Skin of body (tissue), 2 donors: ENCODE data around the gene SOHLH2. TPM values are rescaled to one million over a fixed set of nuclear protein-coding genes. Genes with fewer than 3 reads are reported as not detected.

Source experiments
- DNase-seq: peaks from one replicate; lab custom pipeline; 2025; lab: John Stamatoyannopoulos, UW
- total RNA-seq: library from RNA; depleted of rRNA; stranded (reverse); fragments of >200 nt; gene quantifications from one replicate; pipeline ENCODE4 v1.2.3, GENCODE V29; 2014

SOHLH2 gene, protein sequence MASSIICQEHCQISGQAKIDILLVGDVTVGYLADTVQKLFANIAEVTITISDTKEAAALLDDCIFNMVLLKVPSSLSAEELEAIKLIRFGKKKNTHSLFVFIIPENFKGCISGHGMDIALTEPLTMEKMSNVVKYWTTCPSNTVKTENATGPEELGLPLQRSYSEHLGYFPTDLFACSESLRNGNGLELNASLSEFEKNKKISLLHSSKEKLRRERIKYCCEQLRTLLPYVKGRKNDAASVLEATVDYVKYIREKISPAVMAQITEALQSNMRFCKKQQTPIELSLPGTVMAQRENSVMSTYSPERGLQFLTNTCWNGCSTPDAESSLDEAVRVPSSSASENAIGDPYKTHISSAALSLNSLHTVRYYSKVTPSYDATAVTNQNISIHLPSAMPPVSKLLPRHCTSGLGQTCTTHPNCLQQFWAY
- total RNA-seq = not detected

- DNase-seq = no peak
These were observed at the start of gene SOHLH2 for GRCh38 chr13:36214163-36214921. Gene SOHLH2 (minus strand): TSS chr13:36214556. CDS start chr13:36214526, 30 bp downstream.

GRCh38 chr13:36261976-36262375 is 47.6 kb upstream of the SOHLH2 start:
- DNase-seq = no peak

DNA sequence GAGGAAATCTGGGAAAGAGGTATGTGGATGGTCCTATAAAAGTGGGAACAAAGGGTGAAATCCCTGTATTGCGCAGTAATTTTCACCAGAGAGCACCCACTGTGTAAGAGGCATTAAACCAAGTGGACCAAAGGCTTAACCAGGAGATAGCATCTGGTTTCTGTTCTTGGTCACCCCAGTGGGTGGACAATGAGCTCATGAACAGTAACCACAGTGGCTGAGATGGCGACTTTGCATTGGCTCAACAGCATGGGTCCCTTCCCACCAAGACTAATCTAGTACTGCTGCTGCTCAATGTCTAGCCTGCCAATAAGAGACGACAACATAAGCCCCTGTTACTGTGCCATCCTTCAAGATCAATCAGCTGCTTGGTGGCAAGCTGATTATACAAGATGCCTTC is 46.7 kb upstream of the SOHLH2 start:
- no peak for DNase-seq

DNA sequence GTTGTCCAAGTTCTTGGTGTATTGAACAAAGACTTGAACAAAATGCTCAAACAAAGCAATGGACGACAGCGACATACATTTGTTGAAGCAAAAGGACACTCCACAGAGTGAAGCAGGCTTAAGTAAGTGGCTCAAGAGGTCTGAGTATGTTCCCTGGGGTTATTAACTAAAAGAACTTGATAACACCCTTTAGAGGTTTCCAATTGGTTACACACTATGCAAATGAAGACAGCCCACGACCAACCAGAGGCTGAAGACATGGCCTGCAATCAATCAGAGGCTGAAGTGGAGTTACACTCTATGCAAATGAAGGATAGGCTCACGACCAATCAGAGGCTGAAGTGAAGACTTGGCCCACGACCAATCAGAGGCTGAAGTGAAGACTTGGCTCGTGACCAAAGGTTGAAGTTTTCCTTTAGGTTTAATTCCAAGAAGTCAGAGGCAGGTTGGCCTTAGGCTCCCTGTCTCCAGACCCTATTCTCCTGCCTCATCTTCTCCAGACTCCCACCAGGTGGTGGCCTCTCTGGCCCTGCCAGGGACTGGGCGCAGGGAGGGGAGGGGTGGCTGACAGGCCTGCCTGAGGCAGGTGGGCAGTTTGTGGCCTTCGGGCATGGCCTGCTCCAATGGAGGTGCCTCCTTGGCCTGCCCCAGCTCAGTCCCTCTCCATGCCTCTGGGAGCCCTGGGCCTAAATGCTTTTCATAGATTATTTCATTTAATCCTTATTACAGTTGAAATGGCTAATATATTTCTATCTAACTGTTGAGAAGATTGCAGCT is 45.2 kb upstream of the SOHLH2 start:
- no peak for DNase-seq

DNA sequence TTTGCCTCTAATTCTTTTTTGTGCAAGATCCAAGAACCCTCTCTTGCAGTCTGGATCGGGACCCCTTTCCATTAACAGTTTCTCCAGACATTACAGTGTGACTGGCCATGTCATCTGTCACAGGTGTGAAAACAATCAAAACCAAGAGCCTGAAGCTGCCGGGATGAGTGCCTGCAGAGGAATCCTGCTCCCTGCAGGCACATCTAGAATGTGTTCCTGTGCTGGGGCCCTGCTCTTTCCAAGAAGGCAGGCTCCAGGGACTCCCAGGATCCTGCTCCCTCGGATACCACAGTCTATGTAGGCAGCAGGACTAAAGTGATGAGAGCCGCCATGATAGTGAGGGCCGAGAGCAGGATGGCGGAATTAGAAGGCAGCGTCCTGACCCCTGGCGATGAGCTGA is 44.5 kb upstream of the SOHLH2 start:
- DNase-seq = no peak

DNA sequence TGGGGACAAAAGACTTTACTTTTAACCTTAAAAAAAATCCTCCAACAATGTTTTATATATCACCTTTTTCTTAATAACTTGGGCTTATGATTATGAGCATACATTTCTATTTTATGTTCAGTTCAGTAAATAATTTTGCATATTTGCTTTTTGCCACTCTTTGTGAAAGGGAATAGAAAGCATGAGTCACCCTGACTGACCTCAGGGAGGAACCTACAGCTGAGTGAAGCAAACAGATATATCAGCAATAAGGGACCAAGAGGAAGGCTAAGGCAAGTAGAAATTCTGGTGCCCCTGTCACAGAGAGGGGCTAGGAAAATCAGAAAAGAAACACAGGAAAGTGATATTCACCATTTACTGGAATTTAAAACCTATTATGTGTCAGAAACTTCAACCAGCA is 37.2 kb upstream of the SOHLH2 start:
- no peak for DNase-seq

GRCh38 chr13:36251017-36251416 is 36.7 kb upstream of the SOHLH2 start:
- DNase-seq = no peak

DNA sequence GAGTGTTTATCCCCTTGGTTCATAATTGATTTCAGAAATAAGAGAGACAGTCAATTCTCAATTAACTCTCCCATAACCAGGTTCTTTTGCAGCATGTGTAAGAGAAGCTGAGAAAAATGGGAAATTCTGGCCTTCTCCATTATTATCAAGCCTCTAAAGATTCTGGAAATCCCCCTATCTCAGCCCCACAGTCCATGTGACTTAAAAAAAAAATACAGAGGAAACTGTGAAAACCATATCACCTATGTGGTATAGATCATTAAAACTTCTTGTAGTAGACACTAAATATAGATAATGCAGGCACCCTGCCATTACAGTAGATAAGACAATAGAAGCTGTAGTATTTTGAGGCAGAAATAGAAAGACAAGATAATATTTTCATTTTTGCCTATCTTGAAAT is 34.3 kb upstream of the SOHLH2 start:
- DNase-seq = no peak

DNA sequence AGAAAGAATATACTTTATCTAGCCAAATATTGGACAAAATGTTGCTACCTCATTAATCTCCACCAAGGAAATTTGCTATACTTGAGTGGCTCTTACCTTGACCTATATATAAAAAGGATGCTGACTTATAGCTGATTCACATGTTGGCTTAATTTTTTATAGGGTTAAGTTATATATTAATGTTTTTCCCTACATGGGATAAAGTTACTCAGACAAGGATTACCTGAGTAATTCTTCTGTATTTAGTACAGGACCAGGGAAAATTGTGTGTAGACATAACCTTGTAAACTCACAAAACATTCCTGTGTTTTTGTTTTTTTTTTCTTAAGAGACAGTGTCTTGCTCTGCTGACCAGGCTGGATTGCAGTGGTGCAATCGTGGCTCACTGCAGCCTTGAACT is 30.6 kb upstream of the SOHLH2 start:
- DNase-seq = no peak

DNA sequence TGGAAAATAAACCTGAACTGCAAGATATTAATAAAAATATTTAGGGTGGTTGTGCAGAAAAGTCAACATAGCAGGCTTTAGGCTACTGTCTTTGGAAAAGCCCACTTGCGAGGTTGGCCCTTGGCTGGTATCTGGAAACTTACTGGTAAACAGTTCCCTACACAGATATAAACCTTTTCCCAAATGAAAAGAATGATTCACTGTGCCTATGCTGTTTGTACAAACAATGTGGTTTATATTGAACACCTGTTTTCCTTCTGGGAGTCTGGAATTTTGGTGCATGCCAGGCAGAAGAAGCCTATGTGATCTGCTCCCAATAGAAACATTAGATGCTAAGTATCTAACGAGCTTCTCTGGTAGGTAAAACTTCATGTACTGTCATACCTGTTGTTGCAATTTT is 29.7 kb upstream of the SOHLH2 start:
- no peak for DNase-seq

DNA sequence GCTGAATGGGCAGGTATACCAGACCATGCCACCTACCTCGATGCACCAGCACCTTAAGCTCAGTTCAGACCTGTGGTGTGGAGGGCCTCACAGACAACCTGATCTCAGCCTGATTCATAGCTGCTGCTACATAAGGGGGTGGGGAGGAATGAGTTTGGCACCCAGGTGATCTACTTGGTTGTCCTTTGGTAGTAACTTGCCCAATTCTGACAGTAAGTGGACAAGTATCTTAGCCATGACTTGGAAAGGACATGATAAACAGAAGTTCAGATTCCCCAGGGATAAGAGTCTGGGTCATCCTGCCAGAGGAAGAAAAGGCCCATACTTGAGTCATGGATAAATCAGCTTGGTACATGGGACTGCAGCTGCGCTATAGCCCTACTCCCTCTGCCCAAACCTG is 28.4 kb upstream of the SOHLH2 start:
- no peak for DNase-seq

DNA sequence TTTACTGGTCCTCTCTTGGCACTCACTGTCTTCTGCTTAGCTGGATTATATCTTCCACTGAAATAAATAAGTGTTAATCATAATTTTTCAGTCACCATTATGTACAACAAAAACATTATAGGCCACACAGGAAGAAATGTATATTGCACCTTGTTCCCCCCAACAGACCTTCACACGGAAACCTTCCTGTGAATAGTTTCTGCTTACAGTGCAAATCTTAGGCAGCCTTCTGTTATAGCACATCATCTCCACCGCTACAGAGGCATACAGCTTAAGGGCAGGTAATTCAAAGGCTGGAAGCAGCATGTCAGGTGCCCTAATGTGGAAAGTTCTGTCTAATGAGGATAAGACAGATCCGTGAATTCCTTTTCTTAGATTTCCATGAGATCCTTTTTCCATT is 16.9 kb upstream of the SOHLH2 start:
- no peak for DNase-seq

GRCh38 chr13:36224730-36225129 is 10.4 kb upstream of the SOHLH2 start:
- DNase-seq = no peak

GRCh38 chr13:36219883-36220282 is 5.5 kb upstream of the SOHLH2 start:
- DNase-seq = no peak

- no peak for DNase-seq
These were observed 3.1 kb upstream of the SOHLH2 start for GRCh38 chr13:36217456-36217855.

GRCh38 chr13:36212789-36213188 is 1.6 kb downstream of the SOHLH2 start:
- DNase-seq = no peak

- DNase-seq = no peak
These were observed 2.8 kb downstream of the SOHLH2 start for GRCh38 chr13:36211567-36211966.

GRCh38 chr13:36210738-36211137 is 3.6 kb downstream of the SOHLH2 start:
- DNase-seq = no peak

DNA sequence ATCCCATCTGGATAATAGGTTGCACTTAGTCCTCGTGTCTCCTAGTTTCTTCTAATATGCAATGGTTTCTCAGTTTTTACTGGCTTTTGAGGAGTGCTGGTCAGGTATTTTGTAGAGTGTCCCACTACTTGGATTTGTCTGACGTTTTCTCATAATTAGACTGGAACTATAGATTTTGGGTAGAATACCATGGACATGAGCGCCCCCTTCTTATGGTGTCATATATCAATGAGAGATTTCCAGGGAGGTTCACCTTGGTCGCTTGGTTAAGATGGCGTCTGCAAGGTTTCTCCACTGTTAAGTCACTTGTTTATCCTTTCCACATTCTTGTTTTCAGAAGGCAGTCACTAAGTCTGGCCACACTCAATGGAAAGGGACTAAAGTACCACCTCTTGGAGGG is 6.7 kb downstream of the SOHLH2 start:
- DNase-seq = no peak

- no peak for DNase-seq
These were observed 21.1 kb downstream of the SOHLH2 start for GRCh38 chr13:36193151-36193855.

- DNase-seq = no peak
These were observed 22.2 kb downstream of the SOHLH2 start for GRCh38 chr13:36192166-36192565.
